OCI-LY1 (cell line): ENCODE results near the gene NEDD4L.

Experiments used
- H2AFZ ChIP-seq: fragments of 200-600 bp; sonication (generic), shearing (Covaris generic); 2 replicates; pipeline ENCODE4 v1.6.0; 2014; ENCODE audit warnings: antibody characterized with exemption, mild to moderate bottlenecking, low read length
- H3F3A ChIP-seq: fragments of 200-600 bp; sonication (generic), shearing (Covaris generic); 2 replicates; pipeline ENCODE4 v1.6.0; 2014; ENCODE audit warnings: mild to moderate bottlenecking, antibody characterized with exemption, low read length, moderate library complexity; ENCODE audit not compliant: insufficient read depth
- H3K27ac ChIP-seq: fragments of 200-600 bp; sonication (generic); 2 replicates; pipeline ENCODE4 v1.5.1; 2014; ENCODE audit warnings: low read length, mixed run types, mild to moderate bottlenecking, low read depth; ENCODE audit not compliant: poor library complexity, severe bottlenecking
- H3K27me3 ChIP-seq: fragments of 200-600 bp; sonication (generic); 2 replicates; pipeline ENCODE4 v1.6.0; 2014; ENCODE audit warnings: antibody characterized with exemption, mild to moderate bottlenecking, low read length, moderate library complexity; ENCODE audit not compliant: insufficient read depth
- H3K36me3 ChIP-seq: fragments of 200-600 bp; sonication (generic); 2 replicates; pipeline ENCODE4 v1.6.1; 2014; ENCODE audit warnings: mild to moderate bottlenecking, antibody characterized with exemption, low read length, moderate library complexity, mixed read lengths; ENCODE audit not compliant: insufficient read depth
- H3K4me1 ChIP-seq: fragments of 200-600 bp; sonication (generic); 2 replicates; pipeline ENCODE4 v1.5.1; 2014; ENCODE audit warnings: mild to moderate bottlenecking, low read length, moderate library complexity; ENCODE audit not compliant: insufficient read depth, severe bottlenecking
- H3K4me2 ChIP-seq: fragments of 200-600 bp; sonication (generic), shearing (Covaris generic); 2 replicates; pipeline ENCODE4 v1.6.1; 2014; ENCODE audit warnings: low read length
- H3K4me3 ChIP-seq: fragments of 200-600 bp; sonication (generic); 2 replicates; pipeline ENCODE4 v1.5.1; 2014; ENCODE audit warnings: low read length, low read depth, mild to moderate bottlenecking, mixed read lengths; ENCODE audit not compliant: poor library complexity, severe bottlenecking
- H3K79me2 ChIP-seq: fragments of 200-600 bp; shearing (Covaris generic); 2 replicates; pipeline ENCODE4 v1.6.1; 2016; ENCODE audit warnings: mixed run types, low read length, mixed read lengths; ENCODE audit not compliant: insufficient read depth
- H3K9ac ChIP-seq: fragments of 200-600 bp; sonication (generic), shearing (Covaris generic); 2 replicates; pipeline ENCODE4 v1.6.1; 2014; ENCODE audit warnings: mild to moderate bottlenecking, low read length, mixed read lengths
- H3K9me2 ChIP-seq: fragments of 200-600 bp; sonication (generic), shearing (Covaris generic); 2 replicates; pipeline ENCODE4 v1.6.1; 2014; ENCODE audit warnings: low read depth, mild to moderate bottlenecking, low read length, mixed read lengths
- H3K9me3 ChIP-seq: fragments of 200-600 bp; shearing (Covaris generic); 2 replicates; pipeline ENCODE4 v1.6.1; 2014; ENCODE audit warnings: low read length, mixed read lengths
- H4K20me1 ChIP-seq: fragments of 200-600 bp; sonication (generic), shearing (Covaris generic); 2 replicates; pipeline ENCODE4 v1.6.0; 2016; ENCODE audit warnings: mild to moderate bottlenecking, low read length; ENCODE audit not compliant: insufficient read depth
- EZH2 ChIP-seq: fragments of 200-600 bp; sonication (generic), shearing (Covaris generic); IDR thresholded peaks from 2 replicates; pipeline ENCODE4 v1.8.0; 2017; ENCODE audit warnings: borderline replicate concordance, mixed run types, mild to moderate bottlenecking, antibody characterized with exemption, low read length, moderate library complexity, mixed read lengths
- TF ChIP-seq, protein P1 (sequence below): fragments of 200-600 bp; sonication (generic), shearing (Covaris generic); IDR thresholded peaks from 2 replicates; pipeline ENCODE4 v1.5.1; 2017; ENCODE audit warnings: mild to moderate bottlenecking, antibody characterized with exemption, low read length, moderate library complexity, mixed read lengths

Gene NEDD4L

DNA sequence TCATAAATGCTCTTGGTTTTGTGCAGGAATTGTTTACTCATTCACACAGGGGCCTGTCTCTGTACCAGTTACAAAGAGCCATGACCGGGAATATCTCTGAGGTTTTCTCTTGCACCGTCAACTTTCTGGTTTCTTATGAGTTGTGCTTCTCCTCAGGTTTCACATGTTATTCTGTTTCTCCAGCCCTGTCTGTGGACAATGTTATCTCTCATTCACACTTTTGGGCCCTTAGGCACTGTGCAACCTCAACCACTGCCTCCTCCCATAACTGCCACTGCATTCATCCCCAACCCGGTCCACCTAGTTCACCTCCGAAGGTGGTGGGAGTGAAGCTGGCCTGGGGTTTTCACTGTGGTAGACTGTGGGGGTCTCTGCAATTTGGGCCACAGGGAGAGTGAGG is 22.5 kb upstream of the NEDD4L start:
- no peak overlapping the region for H3K4me3 ChIP-seq
- H2AFZ ChIP-seq = no peak overlapping the region
- no peaks in the 10 kb centered on the region for H3K9me2 ChIP-seq
- no peaks in the 10 kb centered on the region for H4K20me1 ChIP-seq
- H3K27me3 ChIP-seq = no peaks in the 10 kb centered on the region
- H3K27ac ChIP-seq = no peak overlapping the region
- H3K9ac ChIP-seq = no peak overlapping the region
- no peaks in the 10 kb centered on the region for H3K9me3 ChIP-seq
- no peaks in the 10 kb centered on the region for H3K79me2 ChIP-seq
- H3K36me3 ChIP-seq = no peaks in the 10 kb centered on the region
- no peaks in the 10 kb centered on the region for H3F3A ChIP-seq
- H3K4me1 ChIP-seq = no peaks in the 10 kb centered on the region
- TF ChIP-seq, protein P1, sequence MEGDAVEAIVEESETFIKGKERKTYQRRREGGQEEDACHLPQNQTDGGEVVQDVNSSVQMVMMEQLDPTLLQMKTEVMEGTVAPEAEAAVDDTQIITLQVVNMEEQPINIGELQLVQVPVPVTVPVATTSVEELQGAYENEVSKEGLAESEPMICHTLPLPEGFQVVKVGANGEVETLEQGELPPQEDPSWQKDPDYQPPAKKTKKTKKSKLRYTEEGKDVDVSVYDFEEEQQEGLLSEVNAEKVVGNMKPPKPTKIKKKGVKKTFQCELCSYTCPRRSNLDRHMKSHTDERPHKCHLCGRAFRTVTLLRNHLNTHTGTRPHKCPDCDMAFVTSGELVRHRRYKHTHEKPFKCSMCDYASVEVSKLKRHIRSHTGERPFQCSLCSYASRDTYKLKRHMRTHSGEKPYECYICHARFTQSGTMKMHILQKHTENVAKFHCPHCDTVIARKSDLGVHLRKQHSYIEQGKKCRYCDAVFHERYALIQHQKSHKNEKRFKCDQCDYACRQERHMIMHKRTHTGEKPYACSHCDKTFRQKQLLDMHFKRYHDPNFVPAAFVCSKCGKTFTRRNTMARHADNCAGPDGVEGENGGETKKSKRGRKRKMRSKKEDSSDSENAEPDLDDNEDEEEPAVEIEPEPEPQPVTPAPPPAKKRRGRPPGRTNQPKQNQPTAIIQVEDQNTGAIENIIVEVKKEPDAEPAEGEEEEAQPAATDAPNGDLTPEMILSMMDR = no peak
- TF ChIP-seq EZH2 = no peak
- no peak overlapping the region for H3K4me2 ChIP-seq

DNA sequence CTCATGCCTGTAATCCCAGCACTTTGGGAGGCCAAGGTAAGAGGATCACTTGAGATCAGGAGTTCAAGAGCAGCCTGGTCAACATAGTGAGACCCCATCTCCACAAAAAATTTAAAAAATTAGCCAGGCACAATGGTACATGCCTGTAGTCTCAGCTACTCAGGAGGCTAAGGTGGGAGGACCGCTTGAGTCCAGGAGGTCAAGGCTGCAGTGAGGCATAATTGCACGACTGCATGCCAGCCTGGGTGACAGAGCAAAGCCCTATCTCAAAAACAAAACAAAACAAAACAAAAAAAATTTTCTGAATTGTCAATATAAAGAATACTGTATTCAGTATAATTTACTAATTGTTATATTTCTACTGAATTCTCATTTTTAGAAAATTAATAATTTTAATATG is 20.9 kb upstream of the NEDD4L start:
- Histone ChIP-seq H3K79me2 (no peaks in the 10 kb centered on the region), H3K27ac (no peak overlapping the region), H3K4me1 (no peaks in the 10 kb centered on the region), H3K36me3 (no peaks in the 10 kb centered on the region), H2AFZ (no peak overlapping the region), H3F3A (no peaks in the 10 kb centered on the region), H3K27me3 (no peaks in the 10 kb centered on the region), H3K9me2 (no peaks in the 10 kb centered on the region), H3K9ac (no peak overlapping the region), H3K4me3 (no peak overlapping the region), H3K9me3 (no peaks in the 10 kb centered on the region), H4K20me1 (no peaks in the 10 kb centered on the region), H3K4me2 (no peak overlapping the region)
- TF ChIP-seq EZH2 = no peak
- TF ChIP-seq, protein P1 = no peak

DNA sequence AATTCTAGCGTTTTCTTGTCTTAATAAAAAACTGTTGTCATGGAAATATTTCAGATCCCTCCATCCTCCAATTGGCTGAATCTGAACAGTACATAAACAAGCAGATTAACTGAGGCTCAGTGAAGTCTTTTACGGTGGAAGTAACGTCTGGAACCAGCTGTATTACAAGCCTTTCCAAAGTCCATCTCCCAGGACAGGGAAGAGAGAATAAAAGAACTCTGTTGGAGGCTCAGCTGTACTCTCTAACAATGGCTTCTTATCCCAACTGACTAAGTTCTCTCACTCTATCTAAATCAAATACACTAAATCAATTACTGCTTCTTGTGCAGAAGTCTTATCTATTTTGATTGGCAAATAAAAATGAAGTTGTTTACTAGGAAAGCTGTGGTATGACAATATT is 19.9 kb upstream of the NEDD4L start:
- Histone ChIP-seq H3K4me3 (no peak overlapping the region), H3K9me2 (no peaks in the 10 kb centered on the region), H3K4me2 (no peak overlapping the region), H3K4me1 (no peaks in the 10 kb centered on the region), H4K20me1 (no peaks in the 10 kb centered on the region), H3K9ac (no peak overlapping the region), H2AFZ (no peak overlapping the region), H3K36me3 (no peaks in the 10 kb centered on the region), H3K27ac (no peak overlapping the region), H3K27me3 (no peaks in the 10 kb centered on the region), H3F3A (no peaks in the 10 kb centered on the region), H3K79me2 (no peaks in the 10 kb centered on the region), H3K9me3 (no peaks in the 10 kb centered on the region)
- no peak for TF ChIP-seq EZH2
- TF ChIP-seq, protein P1 = no peak
